ENCODE data around the gene NCAPD3. TPM values are rescaled to one million over a fixed set of nuclear protein-coding genes. Genes with fewer than 3 reads are reported as not detected.

NCAPD3 gene
- total and polyA plus RNA-seq, 12 donors = 6.0 to 25.6 (median 16.7) TPM

DNA sequence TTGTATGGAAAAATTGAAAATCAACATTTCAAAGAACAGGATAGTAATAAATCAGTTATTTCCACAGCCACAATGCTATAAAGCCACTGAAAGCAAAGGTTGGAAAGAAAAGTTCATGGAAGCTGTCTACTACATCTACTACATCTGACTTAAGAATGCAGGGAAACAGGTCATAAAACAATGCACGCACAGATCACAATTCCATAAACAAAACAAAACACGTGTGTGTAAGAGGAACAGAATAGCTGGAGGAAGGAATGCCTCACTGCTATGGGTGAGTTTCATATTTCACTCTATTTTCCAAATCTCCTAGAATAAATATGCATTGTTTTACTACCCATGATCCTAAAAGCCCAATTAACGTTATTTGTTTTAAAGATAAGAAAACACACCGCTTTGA, 66.3 kb downstream of the NCAPD3 start:
- no peaks in the 10 kb centered on the region for H3K4me1 ChIP-seq (replicated peaks in 1 of 2)
- intact Hi-C loops (cut with DNase I) = no loop called here

DNA sequence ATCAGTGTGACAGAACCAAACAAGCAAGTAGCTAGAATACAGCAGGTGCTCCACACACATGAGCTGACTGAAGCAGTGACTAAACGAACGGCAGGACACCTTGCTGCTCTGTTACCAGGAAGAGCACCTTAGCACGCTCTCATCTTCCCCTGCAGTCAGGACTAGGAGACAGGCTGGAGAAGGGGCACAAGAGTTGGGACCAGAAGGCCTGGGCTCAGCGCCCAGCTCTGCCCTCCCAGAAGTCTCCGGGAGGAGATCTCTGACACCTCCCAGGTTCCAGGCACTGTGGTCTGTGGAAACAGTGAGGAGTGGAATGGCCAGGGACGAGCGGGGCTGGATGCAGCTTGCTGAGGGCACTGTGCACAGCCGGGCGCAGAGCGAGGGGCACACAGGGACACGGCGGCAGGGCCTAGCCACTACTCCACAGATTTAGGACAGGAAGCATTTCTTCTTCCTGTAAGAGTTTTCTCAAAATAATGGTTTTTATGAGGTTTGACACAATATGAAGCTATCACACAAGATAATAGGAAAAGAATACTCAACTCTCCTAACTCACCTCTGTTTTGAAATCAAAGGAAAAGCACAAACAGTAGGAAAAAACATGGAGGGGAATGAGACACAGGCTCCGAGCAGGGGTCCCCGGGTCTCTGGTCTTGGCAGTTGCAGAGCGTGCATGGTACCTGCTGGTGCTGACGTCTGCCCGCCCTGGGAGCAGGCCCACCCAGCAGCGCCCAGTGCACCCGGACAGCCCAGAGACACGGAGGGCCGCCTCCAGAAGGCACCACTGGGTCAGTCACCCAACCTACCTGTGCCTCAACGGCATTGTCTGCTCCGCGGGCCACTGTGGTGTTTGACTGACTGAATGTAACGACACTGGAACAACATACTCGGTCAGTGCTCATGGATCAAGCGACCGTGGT, 67.6 kb downstream of the NCAPD3 start:
- Histone ChIP-seq H3K9me3 (replicated peaks in 1 of 3) (no peaks in the 10 kb centered on the region), H3K27ac (no peak overlapping the region), H3K27me3 (no peaks in the 10 kb centered on the region), H3K36me3 (replicated peaks in 1 of 2) (peaks cover 0 to 73% of the 10 kb centered on the region in 2 donors), H3K4me1 (replicated peaks in 1 of 2) (no peaks in the 10 kb centered on the region), H3K4me3 (no peak overlapping the region)
- TF ChIP-seq, protein P1, sequence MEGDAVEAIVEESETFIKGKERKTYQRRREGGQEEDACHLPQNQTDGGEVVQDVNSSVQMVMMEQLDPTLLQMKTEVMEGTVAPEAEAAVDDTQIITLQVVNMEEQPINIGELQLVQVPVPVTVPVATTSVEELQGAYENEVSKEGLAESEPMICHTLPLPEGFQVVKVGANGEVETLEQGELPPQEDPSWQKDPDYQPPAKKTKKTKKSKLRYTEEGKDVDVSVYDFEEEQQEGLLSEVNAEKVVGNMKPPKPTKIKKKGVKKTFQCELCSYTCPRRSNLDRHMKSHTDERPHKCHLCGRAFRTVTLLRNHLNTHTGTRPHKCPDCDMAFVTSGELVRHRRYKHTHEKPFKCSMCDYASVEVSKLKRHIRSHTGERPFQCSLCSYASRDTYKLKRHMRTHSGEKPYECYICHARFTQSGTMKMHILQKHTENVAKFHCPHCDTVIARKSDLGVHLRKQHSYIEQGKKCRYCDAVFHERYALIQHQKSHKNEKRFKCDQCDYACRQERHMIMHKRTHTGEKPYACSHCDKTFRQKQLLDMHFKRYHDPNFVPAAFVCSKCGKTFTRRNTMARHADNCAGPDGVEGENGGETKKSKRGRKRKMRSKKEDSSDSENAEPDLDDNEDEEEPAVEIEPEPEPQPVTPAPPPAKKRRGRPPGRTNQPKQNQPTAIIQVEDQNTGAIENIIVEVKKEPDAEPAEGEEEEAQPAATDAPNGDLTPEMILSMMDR (IDR thresholded peaks at IDR 0.05) = no peak
- TF ChIP-seq POLR2A (IDR thresholded peaks at IDR 0.05) = no peak
- DNase-seq = no peak
- WGBS, 4 donors = 94 to 95% (median 94%) methylated on average over 16 to 28 of the region's 28 CpGs
- intact Hi-C loops (cut with DNase I) = no loop called here

More for the DNA sequence above, 66.3 kb downstream of the NCAPD3 start:
- no peaks in the 10 kb centered on the region for H3K27me3 ChIP-seq
- WGBS, 4 donors = 74 to 88% (median 81%) methylated on average over 4 of the region's 4 CpGs
- H3K9me3 ChIP-seq (replicated peaks in 1 of 3) = no peaks in the 10 kb centered on the region
- no peak for DNase-seq
- no peak overlapping the region for H3K27ac ChIP-seq
- TF ChIP-seq POLR2A (IDR thresholded peaks at IDR 0.05) = no peak
- TF ChIP-seq, protein P1 (IDR thresholded peaks at IDR 0.05) = no peak
- no peak overlapping the region for H3K4me3 ChIP-seq
- H3K36me3 ChIP-seq (replicated peaks in 1 of 2) = peaks cover 0 to 71% of the 10 kb centered on the region in 2 donors

DNA sequence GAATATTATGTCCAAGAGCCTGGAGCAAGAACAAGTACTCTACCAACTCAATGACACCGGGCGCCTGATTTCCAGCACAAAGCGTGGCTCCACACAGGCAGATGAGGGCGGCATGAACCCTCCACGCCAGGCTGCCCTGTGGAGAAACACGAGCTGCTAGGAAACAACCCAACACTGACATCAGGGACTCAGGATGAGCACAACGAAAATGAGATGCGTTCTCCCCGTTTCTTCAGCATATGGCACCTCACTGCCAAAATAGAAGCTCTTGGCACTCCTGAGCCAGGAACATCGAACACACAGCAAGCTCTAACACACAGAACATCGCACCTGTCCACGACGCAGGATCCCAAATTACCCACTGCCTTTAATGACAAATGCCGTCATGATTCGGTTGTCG, 68.3 kb downstream of the NCAPD3 start:
- no peak for DNase-seq
- peaks cover 0 to 69% of the 10 kb centered on the region in 2 donors for H3K36me3 ChIP-seq (replicated peaks in 1 of 2)
- 89 to 93% (median 90%) methylated on average over 15 to 16 of the region's 16 CpGs for WGBS, 4 donors
- no peaks in the 10 kb centered on the region for H3K9me3 ChIP-seq (replicated peaks in 1 of 3)
- no peaks in the 10 kb centered on the region for H3K27me3 ChIP-seq
- no peak overlapping the region for H3K4me3 ChIP-seq
- intact Hi-C loops (cut with DNase I) = no loop called here
- TF ChIP-seq POLR2A (IDR thresholded peaks at IDR 0.05) = no peak
- TF ChIP-seq, protein P1 (IDR thresholded peaks at IDR 0.05) = no peak
- H3K27ac ChIP-seq = no peak overlapping the region
- H3K4me1 ChIP-seq (replicated peaks in 1 of 2) = no peaks in the 10 kb centered on the region

DNA sequence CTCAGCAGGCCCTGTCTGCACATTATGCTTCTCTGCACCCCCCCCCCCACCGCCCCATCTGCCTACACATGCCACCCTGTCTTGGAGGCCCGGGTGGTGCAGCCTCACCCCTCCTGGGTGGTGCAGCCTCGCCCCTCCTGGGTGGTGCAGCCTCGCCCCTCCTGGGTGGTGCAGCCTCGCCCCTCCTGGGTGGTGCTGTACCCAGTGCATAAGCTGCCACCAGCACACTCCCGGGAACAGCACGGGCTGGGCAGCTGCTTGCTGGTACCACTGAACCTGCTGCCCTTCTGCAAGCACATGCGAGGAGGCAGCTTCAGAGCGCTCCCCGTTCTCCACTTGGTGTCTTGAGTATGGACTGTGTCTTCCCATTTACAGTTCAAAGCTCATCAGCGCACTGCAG, 69.3 kb downstream of the NCAPD3 start:
- 86 to 93% (median 91%) methylated on average over 11 of the region's 11 CpGs for WGBS, 4 donors
- TF ChIP-seq POLR2A (IDR thresholded peaks at IDR 0.05) = no peak
- TF ChIP-seq, protein P1 (IDR thresholded peaks at IDR 0.05) = no peak
- Histone ChIP-seq H3K36me3 (replicated peaks in 1 of 2) (peaks cover 0 to 67% of the 10 kb centered on the region in 2 donors), H3K27ac (no peak overlapping the region), H3K4me3 (no peak overlapping the region), H3K4me1 (replicated peaks in 1 of 2) (no peaks in the 10 kb centered on the region), H3K27me3 (no peaks in the 10 kb centered on the region), H3K9me3 (replicated peaks in 1 of 3) (no peaks in the 10 kb centered on the region)
- intact Hi-C loops (cut with DNase I) = no loop called here
- DNase-seq = no peak

Data from adrenal gland (tissue), 12 donors.